Renal pelvis (tissue), 4 donors: ENCODE measurements around the gene CAMKK2. TPM values are rescaled to one million over a fixed set of nuclear protein-coding genes. Genes with fewer than 3 reads are reported as not detected.
"Not testable (repeated sequence)": the region's sequence is repeated elsewhere in the genome, so short reads cannot be mapped to it uniquely, and the experiment has no call there.

ENCODE experiments used
- DNase-seq: peaks from one replicate; pipeline ENCODE4 v3.0.0-alpha.2; 2013
- polyA plus RNA-seq, 3 donors: library from polyadenylated mRNA; unstranded; fragments of 120-200 nt; gene quantifications; one replicate each; pipeline ENCODE4 v1.2.1, GENCODE V29; 2013; ENCODE audit not compliant: insufficient read length in 3 of 3

Gene CAMKK2
- polyA plus RNA-seq, 3 donors: 36.3 to 41.1 (median 37.2) TPM

DNA sequence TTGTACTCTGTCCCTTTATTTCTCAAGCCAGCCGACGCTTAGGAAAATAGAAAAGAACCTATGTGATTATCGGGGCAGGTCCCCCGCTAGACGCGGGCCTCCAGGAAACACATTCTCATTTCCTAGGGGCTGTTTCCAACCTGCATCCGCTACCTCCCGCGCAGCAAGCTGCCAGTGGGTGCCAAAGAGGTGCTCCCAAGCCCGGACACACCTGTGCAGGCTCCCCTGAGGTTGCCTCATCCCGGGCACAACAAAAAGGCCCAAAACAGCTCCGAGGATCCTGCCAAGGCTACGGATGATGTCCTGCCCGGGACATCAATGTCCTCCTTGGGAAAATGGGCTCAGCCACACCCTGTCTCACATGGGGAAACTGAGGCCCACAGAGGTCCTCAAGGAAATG lies 15.4 kb downstream of the CAMKK2 start:
- DNase-seq: not testable (repeated sequence)

GRCh38 chr12:121280531-121280930 lies 16.0 kb downstream of the CAMKK2 start:
- DNase-seq: not testable (repeated sequence)

GRCh38 chr12:121279507-121279915 lies 17.0 kb downstream of the CAMKK2 start:
- no peak for DNase-seq

DNA sequence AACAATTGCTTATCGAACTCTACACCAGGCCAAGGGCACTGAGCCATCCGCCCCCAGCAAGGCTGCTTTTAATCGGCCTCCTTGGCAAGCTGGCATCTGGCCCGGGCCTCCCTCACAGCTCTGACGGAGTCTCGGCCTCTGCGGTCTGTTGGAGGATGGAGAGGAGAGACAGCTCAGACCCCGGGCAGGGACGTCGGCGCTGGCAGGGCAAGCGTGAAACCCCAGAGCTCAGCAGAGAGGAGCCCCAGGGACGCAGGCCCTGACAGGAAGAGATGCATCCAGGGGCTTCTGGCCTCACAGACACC lies 17.5 kb downstream of the CAMKK2 start:
- DNase-seq: no peak

- no peak for DNase-seq
These were observed 18.1 kb downstream of the CAMKK2 start for GRCh38 chr12:121278169-121279070.

GRCh38 chr12:121277374-121277759 lies 19.1 kb downstream of the CAMKK2 start:
- no peak for DNase-seq

GRCh38 chr12:121274036-121274763 lies 22.3 kb downstream of the CAMKK2 start:
- DNase-seq: no peak

DNA sequence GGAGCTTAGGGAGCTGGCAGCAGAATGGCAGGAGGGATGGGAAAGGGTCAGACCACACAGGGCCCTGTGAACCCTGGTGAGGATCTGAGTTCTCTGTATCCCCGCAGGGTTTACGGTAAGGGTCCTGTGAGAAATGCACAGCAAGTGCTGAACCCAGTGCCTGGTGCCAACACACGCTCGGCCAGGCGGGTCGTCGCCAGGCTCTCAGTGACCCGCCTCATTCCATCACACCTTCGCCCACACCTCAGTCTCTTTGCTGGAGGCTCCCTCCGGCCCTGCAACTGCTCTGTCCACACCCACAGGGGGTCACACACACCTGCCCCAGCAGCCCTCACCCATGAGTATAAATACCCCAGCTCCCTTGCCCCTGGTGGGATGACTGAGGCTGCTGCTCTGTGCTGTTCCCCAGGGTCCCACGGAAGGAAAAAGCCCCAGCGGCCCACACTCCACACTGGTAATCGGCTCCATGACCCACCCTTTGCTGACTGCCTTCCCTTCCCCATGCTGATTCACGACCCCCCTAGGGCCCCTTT lies 23.1 kb downstream of the CAMKK2 start:
- DNase-seq: no peak

DNA sequence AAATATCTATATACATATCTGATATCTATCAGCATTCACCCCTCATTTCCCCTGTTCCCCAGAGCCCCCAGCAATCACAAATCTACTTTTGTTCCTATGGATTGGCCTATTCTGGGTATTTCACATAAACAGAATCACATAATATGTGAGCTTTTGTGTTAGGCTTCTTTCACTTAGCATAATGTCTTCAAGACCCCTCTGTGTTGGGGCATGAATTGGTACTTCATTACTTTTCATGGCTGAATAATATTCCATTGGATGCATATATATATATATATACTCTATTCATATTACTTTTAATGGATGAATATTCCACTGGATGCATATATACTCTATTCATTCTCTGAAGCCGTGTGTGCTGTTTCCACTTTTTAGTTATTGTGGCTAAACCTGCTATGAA lies 28.7 kb downstream of the CAMKK2 start:
- DNase-seq: no peak

- peak; percentile 23 for DNase-seq
These were observed 31.5 kb downstream of the CAMKK2 start for GRCh38 chr12:121264951-121265515.

GRCh38 chr12:121264135-121264534 lies 32.4 kb downstream of the CAMKK2 start:
- no peak for DNase-seq

- DNase-seq: no peak
These were observed 33.1 kb downstream of the CAMKK2 start for GRCh38 chr12:121263206-121263935.

DNA sequence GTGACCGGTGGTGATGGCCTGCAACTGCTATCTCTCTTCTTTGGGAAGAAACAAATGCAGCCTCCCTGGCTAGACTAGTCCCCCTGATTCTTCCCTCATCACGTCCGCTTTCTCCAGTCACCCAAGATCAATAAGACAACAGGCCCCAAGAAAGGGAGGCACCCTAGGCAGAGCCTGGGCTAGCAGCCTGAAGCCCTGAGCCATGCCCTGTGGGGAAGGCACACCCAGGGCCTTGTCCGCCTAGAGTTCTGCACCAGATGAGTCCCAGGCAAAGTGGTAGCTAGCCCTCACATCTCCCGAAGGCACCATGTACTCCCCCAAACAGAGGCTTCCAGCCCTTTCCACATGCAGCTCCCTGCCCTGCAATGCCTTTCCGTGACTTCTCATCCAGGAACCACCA lies 35.1 kb downstream of the CAMKK2 start:
- DNase-seq: no peak

GRCh38 chr12:121260091-121260490 lies 36.4 kb downstream of the CAMKK2 start:
- DNase-seq: no peak

DNA sequence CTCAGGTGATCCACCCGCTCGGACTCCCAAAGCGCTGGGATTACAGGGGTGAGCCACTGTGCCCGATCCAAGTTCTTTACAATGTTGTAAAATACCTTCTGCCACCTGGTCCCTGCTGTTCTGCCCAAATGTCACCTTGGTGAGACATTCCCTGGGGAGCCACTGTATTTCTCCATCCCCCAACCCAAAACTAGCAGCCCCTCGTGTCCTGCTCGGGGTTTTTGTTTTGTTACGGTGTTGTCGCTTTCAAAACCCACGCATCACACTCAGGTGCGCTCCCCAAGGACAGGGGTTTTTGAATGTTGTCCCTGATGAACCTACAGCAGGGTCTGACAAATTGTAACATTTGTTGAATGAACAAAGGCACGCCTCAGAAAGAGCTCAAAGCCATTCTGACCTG lies 37.4 kb downstream of the CAMKK2 start:
- no peak for DNase-seq

DNA sequence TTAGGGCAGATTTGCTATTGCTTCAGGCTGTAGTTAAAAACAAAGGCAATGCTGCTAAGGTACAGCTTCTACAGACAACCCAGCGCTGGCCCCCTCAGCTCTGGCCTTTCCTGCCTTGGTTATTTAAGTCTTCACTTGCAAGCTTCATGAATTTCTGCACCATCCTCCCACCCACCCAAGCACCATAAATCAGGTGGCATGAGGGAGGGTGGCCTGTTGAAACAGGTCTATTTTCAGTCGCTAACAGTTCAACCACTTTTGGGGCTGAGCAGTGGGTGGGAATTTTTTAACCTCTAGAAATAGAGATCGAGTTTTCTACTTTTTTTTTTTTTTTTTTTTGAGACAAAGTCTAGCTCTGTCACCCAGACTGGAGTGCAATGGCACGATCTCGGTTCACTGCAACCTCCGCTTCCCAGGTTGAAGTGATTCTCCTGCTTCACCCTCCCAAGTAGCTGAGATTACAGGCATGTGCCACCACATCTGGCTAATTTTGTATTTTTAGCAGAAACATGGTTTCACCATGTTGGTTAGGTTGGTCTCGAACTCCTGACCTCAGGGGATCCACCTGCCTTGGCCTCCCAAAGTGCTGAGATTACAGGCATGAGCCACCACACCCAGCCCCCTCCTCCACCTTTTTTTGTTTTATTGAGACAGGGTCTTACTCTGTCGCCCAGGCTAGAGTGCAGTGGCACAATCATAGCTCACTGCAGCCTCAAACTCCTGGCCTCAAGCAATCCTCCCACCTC lies 38.6 kb downstream of the CAMKK2 start:
- peak; percentile 89 for DNase-seq

DNA sequence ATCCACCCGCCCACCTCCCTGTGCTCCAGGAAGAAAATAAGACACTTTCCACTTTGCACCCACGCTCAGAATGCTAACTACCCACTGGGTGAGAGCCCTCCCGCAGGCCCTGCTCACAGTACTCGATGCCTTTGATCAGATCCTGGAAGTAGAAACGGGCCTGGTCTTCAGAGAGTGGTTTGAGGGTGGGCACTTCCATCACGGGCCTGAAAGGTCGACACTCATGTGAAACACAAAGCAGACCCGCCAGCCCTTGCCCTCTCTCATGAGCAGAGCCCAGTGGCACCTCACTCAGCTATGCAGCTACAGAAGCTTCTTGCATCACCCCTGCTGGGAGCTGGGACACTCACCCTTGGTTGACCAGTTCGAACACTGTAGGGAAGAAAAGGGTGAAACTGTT lies 41.1 kb downstream of the CAMKK2 start:
- no peak for DNase-seq

DNA sequence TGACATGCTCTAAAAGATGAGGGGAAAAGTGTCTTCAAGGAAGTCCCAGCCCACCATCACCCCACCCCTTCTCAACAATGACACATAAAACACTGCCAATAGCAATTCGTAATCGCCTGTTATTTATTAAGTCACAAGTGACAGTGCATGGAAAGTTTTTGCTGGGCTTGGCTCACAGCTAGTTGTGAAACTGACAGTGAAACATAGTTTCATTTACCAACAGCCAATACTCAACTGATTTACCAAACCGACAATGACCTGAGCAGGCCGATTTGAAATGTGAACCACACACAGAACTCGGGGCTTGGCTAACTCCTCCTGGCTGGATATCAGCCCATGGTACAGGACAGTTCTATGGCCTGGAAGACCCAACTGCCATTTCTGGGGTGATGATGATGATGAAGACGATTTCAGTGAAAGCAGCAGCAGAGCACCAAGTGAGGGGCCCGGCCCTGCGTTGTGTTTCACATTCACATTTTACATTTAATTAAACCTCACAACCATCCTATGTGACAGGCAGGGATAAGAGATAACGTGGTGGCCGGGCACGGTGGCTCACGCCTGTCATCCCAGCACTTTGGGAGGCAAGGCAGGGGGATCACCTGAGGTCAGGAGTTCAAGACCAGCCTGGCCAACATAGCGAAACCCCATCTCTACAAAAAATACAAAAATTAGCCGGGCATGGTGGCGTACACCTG lies 42.7 kb downstream of the CAMKK2 start:
- no peak for DNase-seq

GRCh38 chr12:121252712-121253345 lies 43.7 kb downstream of the CAMKK2 start:
- no peak for DNase-seq

DNA sequence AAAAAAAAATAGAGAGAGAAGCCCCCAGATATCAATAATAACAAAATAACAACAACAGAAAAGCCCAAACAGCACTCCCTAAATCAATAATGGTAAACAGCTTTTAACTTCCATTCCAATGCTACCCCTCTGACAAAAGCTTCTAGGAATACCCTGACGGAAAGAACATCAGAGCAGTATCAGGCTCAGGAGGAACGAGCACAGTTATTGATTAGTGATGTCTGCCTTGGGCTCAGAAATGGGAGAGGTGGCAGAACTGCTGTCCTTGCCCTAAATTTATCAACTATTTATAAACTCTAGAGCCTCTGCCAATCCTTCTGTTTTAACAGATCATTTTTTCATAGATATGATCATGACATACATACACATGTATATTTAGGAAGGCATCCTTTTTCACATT lies 44.7 kb downstream of the CAMKK2 start:
- DNase-seq: no peak
